NCI-H2081 (cell line): ENCODE results near the gene NBPF8.
"Not testable (repeated sequence)": the region's sequence is repeated elsewhere in the genome, so short reads cannot be mapped to it uniquely, and the experiment has no call there.

ENCODE experiments used
- DNase-seq, 2 experiments: peaks; one replicate each; lab custom pipeline; 2025; lab: John Stamatoyannopoulos, UW

NBPF8 gene

GRCh38 chr1:120414911-120415480, at the start of gene NBPF8:
TSS of gene NBPF8 (plus strand) at chr1:120415035. CDS start at chr1:120436523, 21,488 bp downstream.
- peak; percentile 20 to 36 for DNase-seq

DNA sequence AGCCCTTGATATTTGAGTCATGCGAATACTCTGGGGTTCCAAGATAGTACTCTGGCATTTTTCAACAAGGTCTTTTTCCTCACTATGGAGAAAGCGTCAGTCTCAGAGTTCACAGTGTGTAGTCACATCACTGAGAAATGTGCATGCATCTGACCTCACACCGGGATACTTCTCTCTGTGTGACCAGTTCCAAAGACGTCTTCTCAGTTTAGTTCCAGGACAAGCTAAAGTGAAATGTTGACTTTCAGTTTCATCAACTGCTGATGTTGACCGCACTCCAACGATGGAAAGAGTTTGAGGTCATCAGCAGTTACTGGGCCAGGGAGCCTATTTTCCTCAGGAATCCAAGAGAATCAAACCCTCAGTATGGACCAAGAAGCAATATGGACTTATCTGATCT, 47.1 kb upstream of the NBPF8 start:
- not testable (repeated sequence) for DNase-seq

GRCh38 chr1:120386651-120387050, 28.2 kb upstream of the NBPF8 start:
- DNase-seq: not testable (repeated sequence)

DNA sequence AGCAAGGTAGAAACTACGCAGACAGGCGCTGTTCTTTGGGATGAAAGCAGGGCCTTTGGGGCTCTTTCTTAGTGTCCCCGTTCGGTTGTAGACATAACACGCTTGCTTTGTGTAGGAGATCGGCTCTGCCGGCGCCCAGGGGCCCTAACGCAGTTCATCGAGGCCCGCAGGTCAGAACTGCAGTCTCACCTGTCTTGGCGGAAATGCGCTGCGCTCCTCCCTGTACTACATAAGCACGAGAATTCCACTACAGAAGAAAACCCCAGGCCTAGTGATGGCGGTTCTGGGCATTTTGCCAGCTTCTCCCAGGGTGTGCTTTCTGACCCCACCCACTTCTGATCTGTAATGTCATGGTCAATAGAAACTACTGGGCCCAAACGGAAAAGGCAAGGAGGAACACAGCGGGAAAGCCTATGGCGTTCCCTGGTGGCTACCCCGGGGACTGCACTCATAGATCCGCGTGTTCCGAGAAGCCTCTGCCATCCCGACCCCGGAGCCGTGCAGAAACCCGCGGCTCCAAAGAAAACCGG, 26.2 kb upstream of the NBPF8 start:
- peak; percentile 4 to 56 for DNase-seq

- not testable (repeated sequence) for DNase-seq
Observed at GRCh38 chr1:120391365-120391764, 23.5 kb upstream of the NBPF8 start.

- DNase-seq: not testable (repeated sequence)
Observed at GRCh38 chr1:120393316-120394232, 21.3 kb upstream of the NBPF8 start.

- DNase-seq: not testable (repeated sequence)
Observed at GRCh38 chr1:120405348-120405747, 9.5 kb upstream of the NBPF8 start.

DNA sequence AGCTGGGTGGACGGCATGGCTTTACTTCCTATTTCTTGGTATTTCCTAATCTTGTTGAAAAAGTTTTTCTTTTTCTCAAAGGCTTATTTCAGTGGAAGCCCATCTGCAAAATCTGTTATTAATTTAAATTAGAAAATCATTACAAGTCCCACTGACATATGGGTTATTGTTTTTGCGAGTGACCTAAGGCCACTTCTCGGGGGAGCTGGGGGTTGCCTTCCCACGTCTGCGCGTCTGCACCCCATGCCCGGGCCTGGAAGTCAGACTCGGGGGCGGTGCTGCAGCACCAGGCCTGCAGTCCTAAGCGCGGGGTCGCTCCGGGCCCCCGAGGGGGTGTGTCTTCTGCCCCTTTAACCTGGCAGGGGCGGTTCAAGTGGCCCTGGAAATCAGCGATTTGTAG, 384 bp upstream of the NBPF8 start:
- not testable (repeated sequence) for DNase-seq

GRCh38 chr1:120415492-120415961, 692 bp downstream of the NBPF8 start:
- DNase-seq: peak in 1 of 2 experiments; percentile 24

DNA sequence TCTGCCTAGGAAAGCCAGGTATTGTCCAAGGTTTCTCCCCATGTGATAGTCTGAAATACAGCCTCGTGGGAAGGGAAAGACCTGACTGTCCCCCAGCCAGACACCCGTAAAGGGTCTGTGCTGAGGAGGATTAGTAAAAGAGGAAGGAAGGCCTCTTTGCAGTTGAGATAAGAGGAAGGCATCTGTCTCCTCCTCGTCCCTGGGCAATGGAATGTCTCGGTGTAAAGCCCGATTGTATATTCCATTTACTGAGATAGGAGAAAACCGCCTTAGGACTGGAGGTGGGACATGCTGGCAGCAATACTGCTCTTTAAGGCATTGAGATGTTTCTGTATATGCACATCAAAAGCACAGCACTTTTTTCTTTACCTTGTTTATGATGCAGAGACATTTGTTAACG, 10.2 kb downstream of the NBPF8 start:
- DNase-seq: not testable (repeated sequence)

DNA sequence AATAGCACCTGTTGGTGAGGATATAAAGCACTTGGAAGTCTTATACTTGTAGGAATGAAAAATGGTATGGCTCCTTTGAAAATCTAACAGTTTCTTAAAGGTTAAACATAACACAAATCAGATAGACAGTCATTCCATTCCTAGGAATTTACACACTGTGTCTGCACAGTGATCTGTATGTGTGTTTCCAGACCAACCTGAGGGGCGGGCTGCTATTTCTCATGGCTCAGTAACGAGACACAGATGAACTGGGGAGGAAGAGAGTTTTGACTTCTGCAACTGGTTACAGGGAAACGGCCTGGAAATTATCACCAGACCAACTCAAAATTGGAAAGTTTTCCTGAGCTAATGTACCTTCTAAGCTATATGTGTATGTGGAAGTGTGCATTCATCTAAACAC, 16.8 kb downstream of the NBPF8 start:
- not testable (repeated sequence) for DNase-seq

DNA sequence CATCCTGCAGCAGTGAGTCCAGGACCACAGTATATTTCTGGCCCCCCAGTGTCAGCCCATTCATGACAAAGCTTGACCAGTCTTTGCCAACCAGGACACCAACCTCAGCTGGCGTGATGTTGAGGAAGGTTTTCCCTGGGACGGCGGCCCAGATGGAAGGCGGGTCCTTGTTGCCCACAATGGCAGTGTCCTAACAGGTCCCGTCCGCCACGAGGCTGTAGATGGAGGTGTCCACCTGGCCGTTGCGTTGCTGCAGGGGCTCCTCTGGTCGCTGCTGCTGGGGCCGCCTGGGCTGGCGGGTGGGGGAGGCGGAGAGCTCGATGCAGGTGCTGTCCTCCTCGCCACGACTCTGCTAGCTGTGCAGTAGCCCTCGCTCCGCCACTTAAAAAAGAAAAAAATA, 19.0 kb downstream of the NBPF8 start:
- DNase-seq: not testable (repeated sequence)

DNA sequence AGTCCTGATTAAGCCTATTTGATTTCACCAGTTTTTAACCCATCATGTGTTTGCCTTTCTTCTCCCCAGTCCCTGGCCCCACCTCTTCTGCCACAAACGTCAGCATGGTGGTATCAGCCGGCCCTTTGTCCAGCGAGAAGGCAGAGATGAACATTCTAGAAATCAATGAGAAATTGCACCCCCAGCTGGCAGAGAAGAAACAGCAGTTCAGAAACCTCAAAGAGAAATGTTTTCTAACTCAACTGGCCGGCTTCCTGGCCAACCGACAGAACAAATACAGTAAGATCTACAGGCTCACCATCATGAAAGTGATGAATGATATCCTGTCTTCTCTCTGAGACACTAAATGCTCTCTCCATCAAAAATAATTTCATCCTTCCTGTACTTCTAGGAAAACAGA, 34.3 kb downstream of the NBPF8 start:
- not testable (repeated sequence) for DNase-seq
